HG02642 (cell line): ENCODE measurements around the gene NMD3.
"Not testable (repeated sequence)": the region's sequence is repeated elsewhere in the genome, so short reads cannot be mapped to it uniquely, and the experiment has no call there.

ENCODE experiments used
- ATAC-seq: cut with Tn5 transposase; IDR thresholded peaks from one replicate; pipeline ENCODE4 v1.9.1; 2021; ENCODE audit warnings: mild to moderate bottlenecking; ENCODE audit not compliant: unreplicated experiment, poor library complexity

NMD3 gene

DNA sequence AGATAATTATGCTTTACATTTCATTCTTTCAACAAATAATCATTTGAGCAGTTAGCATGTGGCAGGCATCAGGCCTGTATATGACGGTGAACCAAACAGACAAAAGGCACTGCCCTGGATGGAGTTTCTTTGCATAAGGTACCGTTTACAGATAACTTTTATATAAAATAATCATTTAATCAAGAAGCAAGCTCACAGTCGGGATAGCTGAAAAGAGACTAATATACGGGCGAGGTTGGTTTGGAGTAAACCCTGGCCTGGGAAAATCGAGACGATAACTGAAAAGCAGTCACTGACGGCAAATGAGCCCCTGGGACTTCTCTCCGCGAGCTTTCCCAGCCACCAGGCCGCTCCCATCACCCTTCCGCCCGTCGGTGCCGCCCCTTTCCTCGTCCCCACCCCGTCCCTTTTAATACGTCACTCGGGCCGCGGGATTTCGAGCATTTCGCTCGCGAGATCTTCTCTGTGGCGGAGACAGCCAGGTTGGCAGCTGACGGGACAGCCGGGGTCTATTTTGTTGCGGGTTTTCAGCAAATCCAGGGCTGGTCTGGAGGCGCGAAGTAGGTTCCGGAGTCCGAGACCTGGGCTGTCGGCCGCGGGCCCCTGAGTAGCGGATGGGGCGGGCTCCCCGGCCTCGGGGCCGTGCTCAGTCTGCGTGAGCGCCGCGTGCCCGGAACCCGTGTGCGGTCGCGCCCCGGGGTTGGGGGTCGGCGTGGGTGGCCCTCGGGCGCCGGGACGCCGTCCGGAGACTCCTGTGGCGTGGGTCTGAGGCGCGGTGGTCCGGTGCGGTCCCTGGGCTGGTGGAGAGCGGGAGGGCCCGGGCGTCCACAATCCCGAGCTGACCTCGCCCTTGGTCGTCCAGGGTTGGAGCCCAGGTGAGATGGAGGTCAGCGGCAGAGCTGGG is at the start of gene NMD3:
TSS of gene NMD3 (plus strand) at position 462 of the 904 bp plus-strand sequence. CDS start 703 bp downstream, outside the sequence.
- peak; percentile 100 for ATAC-seq

DNA sequence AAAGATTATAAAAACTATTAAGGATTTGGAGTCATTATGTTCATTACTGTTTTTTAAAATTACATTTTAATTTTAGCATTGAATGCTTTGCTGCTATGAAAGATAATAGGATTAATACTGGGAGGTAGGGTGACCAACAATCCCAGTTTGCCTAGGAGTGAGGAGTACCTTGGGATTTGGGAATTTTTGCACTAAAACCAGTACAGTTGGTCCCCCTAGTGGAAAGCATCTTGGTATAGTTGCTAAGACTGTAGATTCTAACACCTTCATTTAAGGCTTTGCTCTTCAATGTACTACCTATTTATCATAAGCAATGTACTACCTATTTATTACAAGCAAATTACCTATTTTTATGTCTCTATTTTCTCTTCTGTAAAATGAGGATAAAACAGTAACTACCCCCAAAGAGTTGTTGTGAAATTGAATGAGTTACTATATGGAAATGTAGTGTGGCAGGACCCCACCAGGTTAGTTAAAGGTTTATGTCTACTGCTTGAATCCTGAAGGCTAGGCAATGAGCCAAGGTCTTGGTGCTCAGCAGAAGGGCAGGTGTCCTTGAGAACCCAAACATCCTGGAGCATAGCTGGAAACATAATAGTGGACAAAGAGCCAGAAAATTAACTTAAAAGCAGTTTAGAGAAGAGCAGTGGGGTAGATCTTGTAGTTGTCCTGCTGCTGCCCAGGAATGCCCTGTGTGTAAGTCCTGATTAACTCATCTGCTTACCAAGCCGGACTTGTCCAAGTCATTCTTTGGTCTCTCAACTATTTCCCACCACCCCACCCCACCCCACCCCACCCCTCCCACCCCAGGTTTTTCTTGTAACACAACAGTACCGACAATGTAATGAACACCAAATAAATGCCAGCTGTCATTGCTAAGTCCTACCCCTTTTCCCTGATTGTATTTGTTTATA is 49.2 kb upstream of the NMD3 start:
- no peak for ATAC-seq

DNA sequence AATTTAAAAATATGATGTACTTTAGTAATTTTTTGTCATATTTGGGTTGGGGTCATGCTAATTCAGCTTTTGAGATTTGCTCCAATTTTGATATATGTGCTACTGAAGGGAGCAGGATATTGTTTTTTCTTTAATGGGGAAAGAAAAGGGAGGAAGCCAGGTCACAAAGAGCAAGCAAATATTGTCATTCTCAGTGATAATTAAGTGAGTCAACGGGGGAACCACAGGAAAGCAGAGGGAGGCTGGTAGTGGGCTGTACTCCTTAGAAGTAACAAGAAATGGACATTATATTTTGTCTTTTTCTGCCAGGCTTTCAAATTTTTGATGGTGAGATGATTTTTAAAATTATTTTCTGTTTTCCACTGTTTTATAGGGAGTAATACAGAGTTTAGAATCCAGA is 45.6 kb upstream of the NMD3 start:
- no peak for ATAC-seq

DNA sequence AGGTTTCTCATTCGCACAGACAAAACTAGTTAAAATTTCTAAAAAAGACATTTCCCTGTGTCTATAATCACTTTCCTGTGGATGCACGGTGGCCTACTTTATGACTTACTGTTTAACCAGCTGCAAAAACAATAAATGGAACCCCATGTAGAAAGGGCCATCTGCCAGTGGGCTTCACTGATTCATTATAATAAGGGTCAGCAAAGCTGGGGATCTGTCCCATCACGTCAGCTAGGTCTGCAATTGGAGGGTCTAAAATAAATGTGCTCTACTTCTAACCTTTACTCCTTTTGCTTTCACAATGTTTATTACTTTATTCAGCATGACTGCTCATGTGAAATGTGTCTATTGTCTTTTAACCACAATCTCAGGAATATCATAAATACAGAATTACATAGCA is 43.1 kb upstream of the NMD3 start:
- no peak for ATAC-seq

DNA sequence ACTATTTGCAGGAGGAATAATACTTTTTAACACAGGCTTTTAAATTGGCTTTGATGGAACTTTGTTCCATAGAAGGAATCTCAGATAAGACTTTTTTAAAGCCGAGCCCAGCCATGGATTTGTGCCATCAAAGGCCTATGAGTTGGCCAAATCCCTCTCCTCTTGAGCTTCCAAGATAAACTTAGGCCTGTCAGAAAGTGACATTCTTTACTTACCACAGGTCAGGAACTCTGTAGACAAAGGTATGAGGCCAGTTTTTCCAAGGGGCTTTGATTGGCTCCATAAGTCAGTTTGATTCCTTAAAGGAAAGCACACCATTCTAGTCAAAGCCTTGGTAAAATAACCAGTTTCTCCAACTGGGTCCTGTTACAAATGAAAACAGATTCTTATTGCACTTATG is 39.7 kb upstream of the NMD3 start:
- not testable (repeated sequence) for ATAC-seq

DNA sequence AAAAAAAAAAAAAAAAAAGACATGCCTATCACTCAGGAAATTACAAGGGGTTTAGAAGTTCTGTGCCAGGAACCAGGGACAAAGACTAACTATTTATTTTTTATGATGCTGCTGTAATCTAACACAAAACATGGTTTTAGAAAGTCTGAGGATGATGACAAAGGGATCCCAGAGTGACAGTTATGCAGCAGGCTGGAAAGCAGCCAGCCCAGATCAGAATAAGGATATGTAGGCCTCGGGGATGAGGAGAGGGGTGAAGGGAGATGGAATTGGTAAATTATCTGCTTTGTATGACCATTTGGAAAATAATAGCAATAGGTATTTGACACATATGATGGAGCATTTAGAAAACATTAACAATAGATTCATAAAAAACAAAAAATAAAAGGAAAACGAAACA is 34.1 kb upstream of the NMD3 start:
- ATAC-seq = no peak

DNA sequence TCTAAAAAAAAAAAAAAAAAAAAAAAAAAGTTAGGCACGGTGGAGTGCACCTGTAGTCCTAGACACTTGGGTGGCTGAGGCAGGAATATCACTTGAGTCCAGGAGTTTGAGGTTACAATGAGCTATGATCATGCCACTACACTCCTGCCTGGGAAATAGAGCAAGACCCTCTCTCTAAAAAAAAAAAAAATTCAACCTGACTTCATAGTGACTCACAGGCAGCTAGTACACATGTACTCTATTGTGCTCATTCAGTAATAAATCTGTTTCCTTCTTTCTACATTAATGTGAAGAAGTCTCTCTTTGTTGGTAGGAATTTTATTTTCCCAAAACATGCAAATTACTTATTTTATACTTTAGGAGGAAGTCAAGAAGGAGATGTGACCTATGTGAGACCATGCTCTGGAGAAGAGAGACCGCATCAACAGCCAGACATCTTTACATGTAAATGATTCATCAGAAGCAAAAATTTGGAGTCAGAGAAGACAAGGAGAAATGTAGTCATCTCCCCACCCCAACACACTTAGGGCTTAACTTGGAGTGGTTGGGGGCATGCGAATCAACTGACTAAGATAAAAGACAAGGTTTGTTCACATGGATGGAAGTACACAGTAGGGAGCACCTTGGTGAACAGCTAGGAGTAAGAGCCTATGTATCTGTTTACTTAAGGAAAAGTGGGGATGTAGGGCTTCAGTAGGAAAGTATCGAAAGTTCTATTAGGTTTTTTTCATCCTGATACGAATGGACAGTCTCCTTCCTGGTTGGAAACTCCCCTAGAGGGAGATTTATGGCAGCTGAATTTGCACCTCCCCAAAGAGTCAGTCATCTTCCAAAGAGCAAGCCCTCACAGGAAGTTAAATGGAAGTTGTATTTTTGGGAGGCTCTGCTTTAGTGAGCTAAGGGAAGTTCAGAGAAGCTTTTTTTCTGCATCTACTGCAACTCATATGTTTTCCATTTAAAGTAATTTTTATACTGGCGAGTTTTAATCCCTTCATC is 23.0 kb upstream of the NMD3 start:
- no peak for ATAC-seq

DNA sequence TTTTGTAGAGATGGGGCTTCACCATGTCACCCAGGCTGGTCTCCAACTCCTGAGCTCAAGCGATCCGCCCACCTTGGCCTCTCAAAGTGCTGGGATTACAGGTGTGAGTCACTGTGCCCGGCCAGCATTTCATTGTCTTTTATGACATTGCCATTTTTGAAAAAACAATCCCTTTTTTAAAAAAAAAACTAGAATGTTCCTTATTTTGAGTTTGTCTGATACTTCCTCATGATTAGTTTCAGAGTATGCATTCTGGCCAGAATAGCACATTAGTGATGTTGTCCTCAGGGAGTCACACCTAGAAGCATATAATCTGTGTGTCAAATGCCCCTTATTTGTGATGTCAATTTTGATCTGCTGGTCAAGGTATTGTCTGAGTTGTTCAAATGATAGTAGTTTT is 21.2 kb upstream of the NMD3 start:
- no peak for ATAC-seq

DNA sequence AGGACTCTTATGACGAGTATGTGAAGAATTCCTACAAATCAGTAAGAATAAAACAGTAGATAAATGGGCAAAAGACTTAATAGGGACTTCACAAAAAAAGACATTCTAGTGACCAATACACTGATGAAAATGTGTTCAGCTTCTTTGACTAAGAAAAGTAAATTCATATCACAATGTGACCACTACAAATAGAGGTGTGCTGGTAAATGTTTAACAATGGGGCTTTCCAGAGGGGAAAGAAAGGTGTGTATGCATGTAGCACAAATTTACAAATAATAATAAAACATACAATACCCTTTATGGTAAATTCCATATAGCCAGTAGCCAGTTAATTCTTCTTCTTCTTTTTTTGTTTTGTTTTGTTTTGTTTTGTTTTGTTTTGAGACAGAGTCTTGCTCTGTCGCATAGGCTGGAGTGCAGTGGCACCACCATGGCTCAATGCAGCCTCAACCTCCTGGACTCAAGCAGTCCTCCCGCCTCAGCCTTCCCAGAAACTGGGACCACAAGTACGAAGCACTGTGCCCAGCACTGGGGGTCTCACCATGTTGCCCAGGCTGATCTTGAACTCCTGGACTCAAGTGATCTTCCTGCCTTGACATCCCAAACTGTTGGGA is 17.5 kb upstream of the NMD3 start:
- ATAC-seq = peak; percentile 77

DNA sequence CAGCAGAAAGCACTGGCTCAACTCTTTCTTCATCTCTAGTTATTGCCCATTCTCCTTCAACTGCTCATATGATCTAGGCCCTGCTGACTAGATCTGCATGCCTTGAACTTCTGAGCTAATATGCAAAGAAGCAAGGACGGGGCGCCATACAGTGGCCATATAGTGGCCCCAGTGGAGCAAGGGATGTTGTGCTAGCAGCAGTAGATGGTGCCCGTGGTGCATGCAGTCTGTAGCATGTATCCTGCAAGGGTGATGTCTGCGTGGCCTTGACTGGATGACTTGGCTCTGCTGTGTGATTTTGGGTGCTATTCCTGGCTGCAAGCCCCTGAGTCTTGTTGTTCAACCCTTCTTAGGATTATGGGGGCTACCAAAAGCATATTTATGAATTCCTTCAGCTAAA is 12.2 kb upstream of the NMD3 start:
- no peak for ATAC-seq

DNA sequence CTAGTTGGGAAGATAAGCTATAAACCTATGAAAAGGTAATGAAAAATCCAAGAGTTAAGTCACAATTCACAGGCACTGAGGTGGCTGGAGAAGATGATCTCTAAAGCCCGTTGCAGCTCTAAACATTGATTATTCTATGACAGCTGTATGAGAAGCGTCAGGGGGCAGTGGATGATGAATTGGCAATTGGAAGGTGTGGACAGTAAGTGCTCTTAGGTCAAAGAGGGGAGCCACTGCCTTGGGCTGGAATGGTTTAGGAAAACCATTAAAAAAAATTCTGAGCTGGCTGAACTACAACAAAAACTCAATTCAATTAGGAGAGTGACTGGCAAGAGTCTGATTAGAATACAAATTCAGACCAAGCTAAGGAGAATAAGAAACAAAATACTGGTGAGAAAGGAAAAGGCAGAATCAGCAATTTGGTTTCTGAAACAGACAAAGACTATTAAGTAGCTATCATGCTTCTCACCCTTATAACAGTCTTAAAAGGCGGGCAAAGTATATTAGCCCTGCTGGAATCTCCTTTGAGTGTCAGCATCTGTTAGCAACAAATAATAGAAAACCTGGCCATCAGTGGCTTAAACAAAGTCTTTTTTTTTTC is 8.8 kb upstream of the NMD3 start:
- ATAC-seq = no peak

DNA sequence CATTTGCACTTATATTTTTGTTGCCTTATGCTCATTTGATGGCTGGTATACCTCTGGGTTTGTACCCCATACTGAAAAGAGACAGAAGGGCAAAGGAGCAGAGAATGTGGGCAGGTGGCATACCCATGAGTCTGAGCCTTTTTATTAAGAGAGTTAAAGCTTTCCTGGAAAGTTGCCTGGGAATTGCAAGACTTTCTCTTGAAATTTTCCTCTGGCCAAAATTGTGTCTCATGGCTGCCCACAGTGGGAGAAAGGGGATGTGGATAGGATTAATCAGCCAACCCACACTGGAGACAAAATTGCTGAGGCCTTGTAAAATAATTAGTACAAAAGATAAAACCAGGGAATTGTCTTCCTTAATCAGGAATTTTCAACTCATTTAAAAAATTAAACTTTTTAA is 8.2 kb upstream of the NMD3 start:
- no peak for ATAC-seq

DNA sequence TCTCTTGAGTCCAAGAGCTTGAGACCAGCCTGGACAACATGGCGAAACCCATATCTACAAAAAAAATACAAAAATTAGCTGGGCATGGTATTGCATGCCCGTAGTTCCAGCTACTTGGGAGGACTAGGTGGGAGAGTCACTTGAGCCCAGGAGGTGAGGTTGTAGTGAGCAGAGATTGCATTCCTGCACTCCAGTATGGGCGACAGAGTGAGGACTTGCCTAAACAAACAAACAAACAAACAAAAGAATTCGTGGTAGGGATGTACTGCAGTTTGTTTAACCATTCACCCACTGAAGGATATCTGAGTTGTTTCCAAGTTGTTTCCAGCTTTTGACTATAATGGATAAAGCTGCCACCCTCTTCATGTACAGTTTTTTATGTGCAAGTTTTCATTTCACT is 7.5 kb upstream of the NMD3 start:
- ATAC-seq = no peak

DNA sequence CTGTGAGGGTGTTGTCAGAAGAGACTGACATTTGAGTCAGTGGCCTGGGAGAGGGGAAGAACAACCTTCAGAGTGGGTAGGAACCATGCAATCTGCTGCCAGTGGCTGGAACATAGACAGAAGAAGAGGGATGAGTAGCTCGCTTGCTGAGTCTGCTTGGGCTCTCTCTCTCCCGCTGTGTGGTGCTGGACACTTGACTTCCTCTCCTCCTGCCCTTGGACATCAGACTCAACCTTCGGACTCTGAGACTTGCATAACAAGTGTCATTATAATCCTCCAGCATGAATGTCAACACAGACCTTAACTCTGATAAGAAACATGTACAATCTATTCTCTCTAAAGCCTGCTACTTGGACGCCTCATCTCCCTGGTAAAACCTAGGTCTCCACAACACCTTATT is 5.9 kb upstream of the NMD3 start:
- ATAC-seq = no peak

DNA sequence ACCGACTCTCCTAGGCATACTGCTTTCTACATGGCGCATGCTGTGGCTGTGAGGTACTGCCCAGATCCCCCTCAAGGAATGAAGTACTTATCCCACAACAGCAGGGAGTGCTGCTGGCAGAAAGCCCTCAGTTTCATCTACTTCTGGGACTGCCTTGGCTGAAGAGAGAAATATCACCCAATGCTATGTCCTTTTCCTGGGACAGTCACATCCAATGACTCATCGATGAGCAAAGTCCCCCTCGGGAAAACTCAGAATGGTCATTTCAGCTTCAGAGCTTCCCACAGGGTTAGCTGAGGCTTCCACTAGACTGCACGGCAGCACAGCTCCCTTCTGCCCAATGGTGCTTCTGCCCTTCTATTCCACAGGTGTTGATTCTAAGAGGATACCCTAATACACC is 3.6 kb upstream of the NMD3 start:
- no peak for ATAC-seq

DNA sequence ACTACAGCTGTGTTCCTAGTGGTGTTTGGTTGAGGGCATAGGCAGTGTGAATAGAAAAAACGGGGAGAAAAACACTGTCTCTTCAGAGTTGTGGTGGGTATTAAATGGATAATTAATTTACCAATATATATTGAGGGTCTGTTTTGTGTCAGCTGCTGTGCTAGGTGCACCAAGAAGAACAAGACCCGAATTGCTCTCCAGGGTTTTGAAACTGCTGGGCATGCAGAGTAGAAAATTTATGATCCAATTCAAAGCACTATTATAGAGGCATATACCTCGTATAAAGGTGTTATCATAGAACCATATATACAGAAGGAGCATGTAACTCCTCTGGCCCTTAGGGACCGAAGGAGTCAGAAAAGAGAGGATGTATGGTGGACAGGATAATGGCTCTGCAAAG is 1.6 kb upstream of the NMD3 start:
- ATAC-seq = no peak

DNA sequence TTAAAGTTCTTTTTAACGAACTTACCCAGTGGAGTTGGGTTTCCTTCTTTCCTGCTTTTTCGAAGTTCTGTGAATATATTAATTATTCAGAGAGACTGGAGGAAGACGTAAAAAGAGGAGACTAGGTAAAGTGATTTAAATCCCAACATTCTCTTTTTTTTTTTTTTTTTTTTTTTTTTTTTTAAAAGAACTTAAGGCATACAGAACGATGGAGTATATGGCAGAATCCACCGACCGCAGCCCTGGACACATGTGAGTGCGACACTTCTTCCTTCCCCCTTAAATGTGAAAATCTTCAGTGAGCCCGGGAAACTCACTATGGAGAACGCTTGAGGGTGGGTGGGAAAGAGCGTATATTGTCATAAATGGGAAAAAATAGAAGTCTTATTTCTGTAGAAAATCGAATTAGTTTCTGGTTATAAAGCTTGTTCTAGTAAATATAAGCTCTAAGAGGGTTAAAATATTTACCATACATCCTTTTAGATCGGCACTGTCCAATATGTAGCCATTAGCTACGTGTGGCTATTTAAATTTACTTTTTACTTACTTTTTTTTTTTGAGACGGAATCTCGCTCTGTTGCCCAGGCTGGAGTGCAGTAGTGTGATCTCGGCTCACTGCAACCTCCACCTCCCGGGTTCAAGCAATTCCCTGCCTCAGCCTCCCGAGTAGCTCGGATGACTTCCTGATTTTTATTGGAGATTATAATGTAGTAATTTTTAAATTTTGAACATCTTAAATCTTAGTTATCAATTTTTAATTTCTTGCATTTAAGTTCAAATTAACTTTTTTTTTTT is 892 bp downstream of the NMD3 start:
- no peak for ATAC-seq

DNA sequence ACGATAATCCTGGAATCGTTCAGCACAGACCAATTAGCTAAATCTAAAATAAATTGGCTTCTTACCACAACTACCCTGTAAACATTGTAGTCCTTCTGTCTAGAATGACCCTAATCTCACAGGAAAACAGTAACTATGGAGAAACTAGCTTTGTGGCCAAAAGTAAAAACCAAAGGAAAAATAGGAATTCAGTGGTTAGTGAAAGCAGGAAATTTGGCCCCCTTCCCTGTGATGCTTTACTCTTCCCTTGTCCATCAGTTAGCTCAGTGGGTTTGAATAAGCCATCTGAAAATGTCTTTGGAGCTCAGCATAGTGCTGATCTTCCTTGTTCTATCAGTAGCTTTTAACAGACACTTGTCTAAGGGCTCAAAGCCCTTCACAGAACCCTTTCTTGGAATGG is 1.6 kb downstream of the NMD3 start:
- no peak for ATAC-seq

DNA sequence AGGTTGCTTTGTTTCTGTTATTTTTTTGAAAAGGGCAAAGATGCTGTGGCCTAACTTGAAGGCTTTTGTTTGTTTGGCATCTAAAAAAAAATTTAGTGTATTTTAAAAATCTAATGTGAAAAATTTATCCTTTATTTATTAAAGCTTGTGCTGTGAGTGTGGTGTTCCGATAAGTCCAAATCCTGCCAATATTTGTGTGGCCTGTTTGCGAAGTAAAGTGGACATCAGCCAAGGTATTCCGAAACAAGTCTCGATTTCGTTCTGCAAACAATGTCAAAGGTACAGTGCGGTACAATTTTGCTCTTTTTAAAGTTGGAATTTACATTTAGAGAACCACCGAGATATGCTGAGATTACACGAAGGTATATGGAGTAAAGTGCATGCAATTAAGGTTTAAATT is 3.7 kb downstream of the NMD3 start:
- ATAC-seq = no peak
